Thoracic aorta (tissue), 2 donors: ENCODE measurements around the gene SATB2. TPM values are rescaled to one million over a fixed set of nuclear protein-coding genes. Genes with fewer than 3 reads are reported as not detected.

Source experiments
- ATAC-seq: fragments of 150-250 bp; one replicate; pipeline ENCODE4 v1.8.0; 2017; ENCODE audit warnings: low read depth; ENCODE audit not compliant: insufficient number of reproducible peaks, low FRiP score
- DNase-seq: peaks from one replicate; pipeline ENCODE4 v3.0.0-alpha.2; 2020; ENCODE audit warnings: low spot score
- H3K27ac ChIP-seq, 2 donors: fragments of 200-600 bp; sonication (generic); 1 replicate in 1 of 2; 2 replicates in 1 of 2; pipeline ENCODE4 v1.5.1; 2016; ENCODE audit warnings: mild to moderate bottlenecking in 2 of 2, moderate library complexity in 2 of 2
- H3K27me3 ChIP-seq: fragments of 200-600 bp; sonication (generic); replicated peaks from 2 replicates; pipeline ENCODE4 v1.6.0; 2016; ENCODE audit warnings: mild to moderate bottlenecking; ENCODE audit not compliant: insufficient read depth
- H3K36me3 ChIP-seq: fragments of 200-600 bp; sonication (generic); one replicate; pipeline ENCODE4 v1.5.1; 2016
- H3K4me1 ChIP-seq, 2 donors: fragments of 200-600 bp; sonication (generic); 1 replicate in 1 of 2; 2 replicates in 1 of 2; pipeline versions ENCODE4 v1.5.1 to v1.6.0; 2016; ENCODE audit warnings: low read depth in 2 of 2, mild to moderate bottlenecking in 1 of 2; ENCODE audit not compliant: control insufficient read depth in 1 of 2
- H3K4me3 ChIP-seq: fragments of 200-600 bp; sonication (generic); 2 replicates; pipeline ENCODE4 v1.5.1; 2016; ENCODE audit warnings: mild to moderate bottlenecking
- H3K9me3 ChIP-seq: fragments of 200-600 bp; sonication (generic); 2 replicates; pipeline ENCODE4 v1.5.1; 2016
- total RNA-seq, 2 donors: library from RNA; depleted of rRNA; stranded (reverse); fragments of >200 nt; gene quantifications; one replicate each; pipeline versions ENCODE4 v1.1.0 to v1.2.3, GENCODE V29; 2016
- TF ChIP-seq, protein P1 (sequence below): fragments of 200-600 bp; sonication (generic); IDR thresholded peaks from one replicate; pipeline ENCODE4 v1.5.1; 2019; ENCODE audit warnings: antibody characterized with exemption

The SATB2 gene
- total RNA-seq, 2 donors from 2014 or later = 4.5 to 5.5 TPM

DNA sequence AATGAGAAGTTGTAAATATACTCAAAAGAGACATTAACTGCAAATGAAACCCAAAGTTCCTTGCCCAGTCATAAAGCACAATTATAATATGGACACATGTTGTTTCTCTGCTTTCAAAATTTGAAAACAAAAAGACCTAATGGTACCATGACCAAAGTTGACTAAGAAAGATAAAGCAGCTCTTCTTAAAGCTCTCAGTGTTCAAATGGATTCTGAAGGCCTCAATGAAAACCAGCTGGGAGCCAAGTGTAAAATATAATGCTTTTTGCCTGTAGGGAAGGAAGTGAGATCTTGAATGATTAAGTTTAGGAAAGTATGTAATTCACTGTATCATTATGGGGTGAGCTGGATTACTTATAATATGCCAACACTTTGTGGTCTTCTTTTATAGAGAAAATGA, 178.6 kb downstream of the SATB2 start:
- H3K4me1 ChIP-seq = no peaks in the 10 kb centered on the region
- no peaks in the 10 kb centered on the region for H3K9me3 ChIP-seq
- ATAC-seq = no peak
- no peak for DNase-seq
- H3K4me3 ChIP-seq = no peak overlapping the region
- no peaks in the 10 kb centered on the region for H3K27me3 ChIP-seq
- H3K36me3 ChIP-seq = no peaks in the 10 kb centered on the region
- no peak overlapping the region for H3K27ac ChIP-seq
- TF ChIP-seq, protein P1, sequence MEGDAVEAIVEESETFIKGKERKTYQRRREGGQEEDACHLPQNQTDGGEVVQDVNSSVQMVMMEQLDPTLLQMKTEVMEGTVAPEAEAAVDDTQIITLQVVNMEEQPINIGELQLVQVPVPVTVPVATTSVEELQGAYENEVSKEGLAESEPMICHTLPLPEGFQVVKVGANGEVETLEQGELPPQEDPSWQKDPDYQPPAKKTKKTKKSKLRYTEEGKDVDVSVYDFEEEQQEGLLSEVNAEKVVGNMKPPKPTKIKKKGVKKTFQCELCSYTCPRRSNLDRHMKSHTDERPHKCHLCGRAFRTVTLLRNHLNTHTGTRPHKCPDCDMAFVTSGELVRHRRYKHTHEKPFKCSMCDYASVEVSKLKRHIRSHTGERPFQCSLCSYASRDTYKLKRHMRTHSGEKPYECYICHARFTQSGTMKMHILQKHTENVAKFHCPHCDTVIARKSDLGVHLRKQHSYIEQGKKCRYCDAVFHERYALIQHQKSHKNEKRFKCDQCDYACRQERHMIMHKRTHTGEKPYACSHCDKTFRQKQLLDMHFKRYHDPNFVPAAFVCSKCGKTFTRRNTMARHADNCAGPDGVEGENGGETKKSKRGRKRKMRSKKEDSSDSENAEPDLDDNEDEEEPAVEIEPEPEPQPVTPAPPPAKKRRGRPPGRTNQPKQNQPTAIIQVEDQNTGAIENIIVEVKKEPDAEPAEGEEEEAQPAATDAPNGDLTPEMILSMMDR = no peak

DNA sequence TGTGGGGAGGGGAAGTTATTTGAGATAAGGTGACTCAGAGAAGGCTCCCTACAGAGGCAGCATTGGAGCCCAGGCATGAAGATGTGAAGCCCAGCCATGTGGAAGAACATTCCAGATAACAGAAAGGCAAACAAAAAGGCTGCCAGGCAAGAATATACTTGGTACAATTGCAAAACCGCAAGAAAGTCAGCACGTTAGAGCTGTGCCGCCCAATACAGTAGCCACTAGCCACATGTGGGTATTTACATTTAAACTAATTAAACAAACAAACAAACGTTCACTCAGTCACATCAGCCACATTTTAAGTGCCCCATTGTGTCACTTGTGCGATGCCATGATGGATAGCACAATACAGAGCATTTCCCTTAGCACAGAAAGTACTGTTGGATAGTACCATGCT, 179.6 kb downstream of the SATB2 start:
- no peak for ATAC-seq
- H3K27ac ChIP-seq = no peak overlapping the region
- TF ChIP-seq, protein P1 = no peak

DNA sequence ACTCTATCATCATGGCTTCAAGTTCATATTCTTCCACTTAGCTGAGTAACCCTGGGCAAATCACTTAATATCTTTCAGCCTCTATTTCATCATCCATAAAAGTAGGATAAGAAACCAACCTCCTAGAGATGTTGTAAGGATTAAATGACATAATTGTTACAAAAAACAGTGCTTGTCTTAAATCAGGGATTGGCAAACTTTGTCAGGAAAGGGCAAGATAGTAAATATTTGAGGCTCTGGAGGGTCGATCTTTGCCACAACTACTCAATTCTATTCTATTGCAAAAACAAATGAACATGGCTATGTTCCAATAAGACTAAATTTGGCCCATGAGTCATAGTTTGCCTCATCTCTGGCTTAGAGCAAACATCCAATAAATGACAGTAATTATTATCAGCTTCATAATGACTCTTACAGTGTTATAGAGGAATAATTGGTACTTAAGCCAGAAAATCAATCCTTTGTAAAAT, 184.7 kb downstream of the SATB2 start:
- TF ChIP-seq, protein P1 = no peak

More for the DNA sequence above, 179.6 kb downstream of the SATB2 start:
- H3K4me3 ChIP-seq = no peak overlapping the region
- DNase-seq = no peak
- H3K36me3 ChIP-seq = no peaks in the 10 kb centered on the region
- H3K27me3 ChIP-seq = no peaks in the 10 kb centered on the region
- H3K9me3 ChIP-seq = no peaks in the 10 kb centered on the region
- no peaks in the 10 kb centered on the region for H3K4me1 ChIP-seq

DNA sequence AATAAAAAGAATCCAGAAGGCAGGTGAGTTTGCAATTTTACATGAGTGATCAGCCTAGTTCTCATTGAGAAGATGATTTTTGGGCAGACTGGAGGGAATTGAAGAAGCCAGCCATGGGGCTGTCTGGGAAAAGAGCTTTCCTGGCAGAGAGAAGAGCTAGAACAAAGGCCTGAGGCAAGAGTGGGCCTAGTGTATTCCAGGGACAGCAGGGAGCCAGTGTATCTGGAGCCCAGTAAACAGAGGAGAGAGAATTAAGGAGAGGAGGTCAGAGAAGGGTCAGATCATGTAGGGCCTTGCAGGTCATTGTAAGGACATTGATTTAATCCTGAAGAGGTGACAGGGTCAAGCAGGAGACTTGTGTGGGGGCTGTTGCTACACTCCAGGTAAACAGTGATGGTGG, 195.8 kb downstream of the SATB2 start:
- no peak for DNase-seq
- no peaks in the 10 kb centered on the region for H3K27me3 ChIP-seq
- no peak overlapping the region for H3K4me3 ChIP-seq
- H3K9me3 ChIP-seq = peaks cover 13% of the 10 kb centered on the region
- TF ChIP-seq, protein P1 = no peak
- H3K27ac ChIP-seq = no peak overlapping the region
- no peaks in the 10 kb centered on the region for H3K4me1 ChIP-seq
- ATAC-seq = no peak
- no peaks in the 10 kb centered on the region for H3K36me3 ChIP-seq

More for the DNA sequence above, 184.7 kb downstream of the SATB2 start:
- DNase-seq (no peak), ATAC-seq (no peak)
- H3K27ac ChIP-seq = no peak overlapping the region
- H3K36me3 ChIP-seq = no peaks in the 10 kb centered on the region
- H3K27me3 ChIP-seq = no peaks in the 10 kb centered on the region
- no peaks in the 10 kb centered on the region for H3K4me1 ChIP-seq
- H3K9me3 ChIP-seq = no peaks in the 10 kb centered on the region
- no peak overlapping the region for H3K4me3 ChIP-seq

DNA sequence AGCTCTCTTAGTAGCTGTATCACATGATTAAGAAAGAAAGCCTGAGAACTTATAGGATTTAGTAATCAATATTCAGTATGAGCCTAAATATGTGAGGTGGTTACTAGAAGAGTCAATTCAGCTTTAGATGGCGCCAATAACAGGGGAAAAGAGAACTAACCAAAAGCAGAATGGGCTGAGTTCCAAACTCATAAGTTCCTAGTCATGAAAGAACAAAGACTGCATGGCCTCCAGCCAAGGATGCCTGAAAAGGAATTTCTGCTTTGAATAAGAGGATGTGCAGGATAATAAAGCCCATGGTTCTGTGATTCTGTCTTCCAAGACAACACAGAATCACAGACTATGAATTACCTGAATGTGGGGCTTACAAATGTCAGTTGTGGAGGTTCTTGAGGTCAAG, 196.5 kb downstream of the SATB2 start:
- Histone ChIP-seq H3K9me3 (peaks cover 13% of the 10 kb centered on the region), H3K4me3 (no peak overlapping the region), H3K36me3 (no peaks in the 10 kb centered on the region), H3K4me1 (no peaks in the 10 kb centered on the region), H3K27ac (no peak overlapping the region), H3K27me3 (no peaks in the 10 kb centered on the region)
- ATAC-seq (no peak), DNase-seq (no peak)
- TF ChIP-seq, protein P1 = no peak
